Mesothelial cell of epicardium (in vitro differentiated cells): Measurements from ENCODE around the gene SASH3. TPM values are rescaled to one million over a fixed set of nuclear protein-coding genes. Genes with fewer than 3 reads are reported as not detected.

ENCODE experiments used
- DNase-seq, 2 experiments: peaks; one replicate each; pipeline ENCODE4 v3.0.0; 2021; ENCODE audit warnings: low spot score in 2 of 2; ENCODE audit not compliant: unreplicated experiment in 2 of 2
- H3K27ac Mint-ChIP-seq: 2 replicates; pipeline ENCODE4 v1.8.0; 2021; ENCODE audit warnings: mixed read lengths
- H3K27me3 Mint-ChIP-seq: 2 replicates; pipeline ENCODE4 v1.8.0; 2021; ENCODE audit warnings: low read depth, mixed read lengths
- H3K36me3 Mint-ChIP-seq: 2 replicates; pipeline ENCODE4 v1.8.0; 2021; ENCODE audit warnings: mixed read lengths
- H3K4me1 Mint-ChIP-seq: 2 replicates; pipeline ENCODE4 v1.8.0; 2021; ENCODE audit warnings: mixed read lengths
- H3K4me3 Mint-ChIP-seq: 2 replicates; pipeline ENCODE4 v1.8.0; 2021; ENCODE audit warnings: mild to moderate bottlenecking, moderate library complexity, mixed read lengths
- H3K9me3 Mint-ChIP-seq: 2 replicates; pipeline ENCODE4 v1.8.0; 2021; ENCODE audit warnings: mixed read lengths
- CTCF ChIP-seq: fragments of 200-600 bp; sonication (generic); IDR thresholded peaks from one replicate; pipeline ENCODE4 v1.5.0; 2021; ENCODE audit warnings: antibody characterized with exemption; ENCODE audit not compliant: unreplicated experiment
- total RNA-seq: library from RNA; stranded (reverse); gene quantifications from 3 replicates; pipeline ENCODE4 v1.2.1, GENCODE V29; 2021

The SASH3 gene
- total RNA-seq, 1 donor from 2014 or later = not detected

- H3K4me3 Mint-ChIP-seq = no peak overlapping the region
- H3K9me3 Mint-ChIP-seq = peaks cover 6% of the 10 kb centered on the region
- H3K27me3 Mint-ChIP-seq = no peaks in the 10 kb centered on the region
- no peak for DNase-seq
- H3K4me1 Mint-ChIP-seq = no peaks in the 10 kb centered on the region
- no peak for TF ChIP-seq CTCF
- peaks cover 2% of the 10 kb centered on the region for H3K36me3 Mint-ChIP-seq
- no peak overlapping the region for H3K27ac Mint-ChIP-seq
Observed at GRCh38 chrX:129769467-129770154, 10.1 kb upstream of the SASH3 start.

- Mint-ChIP-seq H3K4me1 (no peaks in the 10 kb centered on the region), H3K4me3 (no peak overlapping the region), H3K36me3 (peaks cover 2% of the 10 kb centered on the region), H3K27ac (no peak overlapping the region), H3K27me3 (no peaks in the 10 kb centered on the region), H3K9me3 (peaks cover 3% of the 10 kb centered on the region)
- no peak for TF ChIP-seq CTCF
- DNase-seq = no peak
Observed at GRCh38 chrX:129771266-129771995, 8.3 kb upstream of the SASH3 start.

- H3K27ac Mint-ChIP-seq = no peak overlapping the region
- DNase-seq = no peak
- H3K9me3 Mint-ChIP-seq = no peaks in the 10 kb centered on the region
- TF ChIP-seq CTCF = no peak
- H3K4me3 Mint-ChIP-seq = no peak overlapping the region
- no peaks in the 10 kb centered on the region for H3K27me3 Mint-ChIP-seq
- no peaks in the 10 kb centered on the region for H3K4me1 Mint-ChIP-seq
- H3K36me3 Mint-ChIP-seq = no peaks in the 10 kb centered on the region
Observed at GRCh38 chrX:129772796-129773431, 6.8 kb upstream of the SASH3 start.

- Mint-ChIP-seq H3K36me3 (no peaks in the 10 kb centered on the region), H3K4me1 (no peaks in the 10 kb centered on the region), H3K4me3 (no peak overlapping the region), H3K9me3 (no peaks in the 10 kb centered on the region), H3K27ac (no peak overlapping the region), H3K27me3 (no peaks in the 10 kb centered on the region)
- no peak for DNase-seq
- TF ChIP-seq CTCF = no peak
Observed at GRCh38 chrX:129773649-129774458, 5.9 kb upstream of the SASH3 start.

GRCh38 chrX:129777218-129778030 is 2.3 kb upstream of the SASH3 start:
- Mint-ChIP-seq H3K9me3 (no peaks in the 10 kb centered on the region), H3K4me3 (no peak overlapping the region), H3K27me3 (no peaks in the 10 kb centered on the region), H3K27ac (no peak overlapping the region), H3K4me1 (no peaks in the 10 kb centered on the region), H3K36me3 (no peaks in the 10 kb centered on the region)
- no peak for TF ChIP-seq CTCF
- no peak for DNase-seq
